Activated CD4-positive, CD25-positive, alpha-beta regulatory T cell treated with anti-CD3 and anti-CD28 coated beads, Interleukin-2, amount 50 U/mL, for 16 hours (primary cell): ENCODE data around the gene KCTD16.

Experiments used
- DNase-seq: peaks from one replicate; pipeline ENCODE4 v3.0.0-alpha.2; 2020; ENCODE audit warnings: low read depth, low spot score

Gene KCTD16

DNA sequence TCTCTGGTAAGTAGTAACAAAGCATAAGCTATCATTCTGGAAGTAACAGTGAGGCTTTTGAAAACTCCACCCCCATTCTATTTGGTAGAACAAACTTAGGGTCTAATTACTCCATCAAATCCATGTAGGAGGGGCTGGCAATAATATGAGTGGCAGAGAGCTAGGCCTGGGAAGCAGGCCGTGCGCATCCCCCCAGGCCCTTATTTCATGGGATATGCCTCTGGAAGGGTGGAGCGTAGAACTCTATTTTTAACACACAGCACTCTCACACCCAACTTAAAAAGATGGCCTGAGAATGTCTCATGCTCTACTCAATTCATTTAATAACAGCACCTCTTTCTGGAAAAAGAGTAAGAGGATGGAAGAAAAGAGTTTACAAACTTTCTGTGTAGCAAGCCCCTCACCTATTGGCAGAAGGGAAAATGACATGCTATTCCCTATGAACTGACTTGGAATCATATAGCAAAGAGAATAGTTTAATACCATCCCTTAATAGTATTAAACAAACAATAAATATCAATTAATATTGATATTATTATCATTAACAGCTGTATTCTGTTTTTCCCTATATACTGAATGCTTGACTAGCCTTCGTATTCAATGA is 233.2 kb downstream of the KCTD16 start:
- no peak for DNase-seq

DNA sequence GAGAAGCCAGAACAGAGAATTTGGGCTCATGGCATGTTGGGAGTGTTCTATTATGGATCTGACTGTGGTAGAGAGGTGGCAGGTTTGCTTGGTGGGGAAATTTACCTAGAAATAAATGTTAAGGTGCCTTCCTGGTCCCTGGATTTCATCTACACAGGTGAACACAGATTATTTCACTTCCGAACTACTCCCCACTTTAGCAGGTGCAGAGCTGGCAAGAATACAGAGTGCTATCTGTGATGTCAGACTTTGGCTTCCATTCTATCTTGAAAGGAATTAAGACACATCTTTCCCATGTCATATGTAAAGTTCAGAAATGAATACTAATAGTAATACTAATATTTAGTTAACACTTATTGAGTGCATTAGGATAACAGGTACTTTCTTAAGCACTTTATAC is 234.0 kb downstream of the KCTD16 start:
- DNase-seq: no peak

DNA sequence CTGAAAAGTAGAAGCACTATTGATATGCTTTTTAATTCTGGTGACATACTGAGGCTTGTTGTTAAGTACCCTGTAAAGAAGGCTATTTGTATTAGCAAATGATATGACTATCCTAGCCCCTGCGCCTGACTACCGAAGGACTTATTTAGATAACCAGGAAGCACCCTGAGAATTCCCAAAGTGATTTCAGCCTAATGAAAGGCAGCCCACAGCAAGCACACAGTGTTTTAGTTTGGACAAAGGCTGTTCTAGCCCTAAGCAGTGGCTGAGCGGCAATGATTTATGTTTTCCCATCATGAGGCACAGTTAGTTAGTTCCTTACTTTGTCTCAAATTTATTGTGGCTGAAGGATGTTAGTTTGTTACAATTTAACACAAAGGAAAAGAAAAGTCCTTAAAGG is 235.3 kb downstream of the KCTD16 start:
- DNase-seq: no peak

DNA sequence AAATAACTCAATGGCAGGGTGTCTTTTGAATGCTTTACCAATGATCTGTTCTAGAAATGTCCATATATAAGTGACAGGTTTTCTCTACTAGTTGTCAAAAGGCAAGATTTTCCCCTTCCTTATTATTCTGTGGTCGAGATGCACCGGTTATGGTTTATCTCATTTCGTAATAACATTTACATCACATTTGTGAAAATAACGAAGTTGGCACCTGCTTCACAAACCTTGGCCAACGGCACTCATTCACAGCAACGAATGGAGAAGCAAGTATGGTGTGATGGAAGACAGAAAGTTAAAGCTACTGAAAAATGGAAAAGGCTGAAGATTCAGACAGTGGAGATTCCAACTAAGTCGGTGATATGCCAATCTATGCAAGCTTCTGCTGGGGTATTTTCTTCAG is 235.8 kb downstream of the KCTD16 start:
- DNase-seq: no peak

DNA sequence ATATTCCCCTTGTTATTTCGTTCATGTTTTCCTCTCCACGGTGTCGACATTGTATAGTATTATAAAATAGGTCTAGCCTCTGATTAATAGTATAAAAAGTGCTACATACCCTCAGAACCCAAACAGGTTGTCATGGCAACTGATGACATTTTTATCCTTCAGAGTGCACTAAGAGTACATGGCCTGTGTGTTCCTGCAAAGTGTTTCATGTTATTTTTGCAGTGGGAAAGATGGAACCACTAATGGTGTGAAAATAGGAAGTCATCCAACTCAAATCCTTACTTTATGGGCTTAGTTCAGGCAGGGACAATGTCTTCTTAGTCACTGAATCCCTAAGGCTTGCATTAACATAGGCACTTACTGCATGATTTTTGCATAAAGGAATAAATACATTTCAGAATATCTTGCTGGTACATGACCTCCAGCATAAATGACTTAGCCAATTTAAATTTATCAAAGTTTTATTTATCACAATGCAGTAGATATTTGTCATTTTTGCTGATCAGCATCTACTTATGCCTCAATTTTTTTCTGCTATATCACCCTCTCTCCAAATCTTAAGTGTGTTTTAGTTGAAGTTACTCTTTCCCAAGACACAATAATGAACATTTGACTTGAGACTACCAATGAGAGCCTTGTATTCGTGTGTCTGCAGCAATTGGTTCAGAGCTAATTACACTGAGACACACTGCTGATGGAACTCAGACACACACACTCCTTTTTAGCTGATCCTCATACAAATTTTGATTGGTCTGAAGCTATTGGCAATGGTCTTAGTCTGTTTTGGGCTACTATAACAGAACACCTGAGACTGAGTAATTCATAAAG is 243.7 kb downstream of the KCTD16 start:
- no peak for DNase-seq

DNA sequence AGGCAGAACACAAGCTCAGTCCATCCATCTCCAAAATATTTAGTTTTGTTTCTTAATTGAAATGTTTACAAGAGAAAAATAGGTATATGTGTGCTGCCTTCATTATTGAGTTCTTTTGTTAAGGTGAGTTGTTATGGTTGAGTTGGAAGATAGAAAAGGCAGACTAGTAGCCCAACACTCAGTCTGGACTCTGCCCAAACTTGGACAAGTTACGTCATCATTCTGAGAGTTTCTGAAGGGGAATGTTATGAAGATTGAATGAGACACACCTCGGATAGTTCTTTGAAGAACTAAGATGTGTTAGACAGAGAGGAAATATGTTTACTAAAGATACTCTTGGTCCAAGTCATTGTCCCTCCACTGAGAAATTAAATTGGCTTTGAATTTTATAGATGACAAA is 245.5 kb downstream of the KCTD16 start:
- DNase-seq: no peak

DNA sequence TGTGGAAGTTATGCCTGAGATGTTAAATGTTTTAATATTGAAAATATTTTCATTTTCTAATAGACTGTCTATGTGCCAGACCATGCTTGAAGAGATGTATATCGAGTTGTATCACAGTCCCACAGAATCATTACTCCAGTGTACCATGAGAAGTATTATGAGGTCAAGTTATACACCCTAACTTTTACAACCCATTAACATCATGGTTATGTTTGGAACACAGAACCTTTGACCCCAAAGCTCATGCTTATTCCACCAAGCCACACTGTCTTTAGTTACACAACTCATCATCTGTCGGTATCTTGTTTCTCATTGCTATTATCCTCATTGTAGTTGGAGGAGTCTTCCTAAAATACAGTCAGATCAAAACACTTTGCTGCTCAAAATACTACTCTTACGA is 248.0 kb downstream of the KCTD16 start:
- no peak for DNase-seq

DNA sequence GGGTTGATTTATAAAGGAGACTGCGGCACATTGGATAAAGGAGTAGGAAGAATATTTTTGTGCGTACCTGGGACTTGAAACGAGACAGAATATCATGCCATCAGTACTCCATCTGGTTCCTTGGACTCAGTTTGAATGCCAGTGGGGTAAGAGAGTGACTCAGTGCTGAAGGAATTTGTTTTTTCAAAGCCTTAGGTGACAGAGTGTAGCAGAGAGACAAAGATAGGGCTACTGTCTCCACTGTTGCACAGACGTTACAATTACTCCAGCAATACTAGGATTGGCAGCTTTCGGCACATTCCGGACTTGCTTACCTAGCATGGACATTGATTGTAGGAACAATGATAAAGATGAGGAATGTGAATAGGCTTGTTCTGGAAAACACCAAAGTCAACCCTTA is 250.7 kb downstream of the KCTD16 start:
- DNase-seq: no peak

DNA sequence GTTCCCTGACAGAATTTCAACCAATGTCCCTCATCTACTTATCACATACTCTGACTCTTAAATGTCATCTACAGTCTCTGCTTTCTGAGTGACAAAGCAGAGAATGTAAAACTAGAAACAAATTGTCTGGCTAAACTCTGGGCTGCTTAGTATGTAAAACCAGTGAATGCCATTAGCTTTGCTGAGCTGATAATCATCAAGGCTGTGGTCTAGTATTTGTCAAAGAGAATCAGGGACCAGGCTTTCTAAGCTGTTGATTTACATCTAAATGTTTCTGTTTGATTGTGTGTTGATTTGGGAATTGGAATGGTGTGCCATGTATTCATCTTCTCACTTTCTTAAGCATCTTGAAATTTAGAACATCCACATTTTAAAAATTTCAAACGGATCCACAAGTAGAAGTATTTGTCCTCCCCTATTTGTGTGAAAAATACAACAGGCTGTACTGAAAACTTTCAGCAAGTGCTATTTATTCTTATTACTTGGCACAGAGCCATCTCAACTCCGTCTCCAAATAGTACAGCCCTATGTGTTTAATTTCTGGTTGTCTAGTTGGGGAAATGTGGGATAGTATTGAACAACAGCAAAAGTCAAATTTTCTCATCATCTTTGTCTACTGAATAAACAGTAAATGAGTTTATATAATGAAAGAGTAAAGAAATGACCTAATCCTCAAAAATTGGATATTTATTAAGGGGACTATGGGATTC is 251.5 kb downstream of the KCTD16 start:
- DNase-seq: no peak

DNA sequence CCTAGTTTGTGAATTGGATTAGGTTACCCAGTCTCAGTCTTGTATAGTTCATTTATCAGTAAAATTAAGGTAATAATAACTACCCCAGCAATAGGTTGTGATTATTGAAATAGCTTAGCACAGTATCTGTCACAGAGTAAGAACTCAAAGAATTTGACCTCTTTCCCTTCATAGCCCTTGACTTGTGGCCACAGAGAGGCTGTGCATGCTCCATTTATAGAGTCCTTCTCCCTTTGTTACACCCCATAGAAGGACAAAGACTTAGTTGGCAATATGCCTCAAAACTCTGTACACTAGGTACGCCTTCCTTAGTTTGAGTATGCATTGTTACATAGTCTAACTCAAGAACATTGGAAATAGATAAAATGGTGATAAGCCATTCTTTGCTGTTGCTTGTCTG is 257.2 kb downstream of the KCTD16 start:
- no peak for DNase-seq

DNA sequence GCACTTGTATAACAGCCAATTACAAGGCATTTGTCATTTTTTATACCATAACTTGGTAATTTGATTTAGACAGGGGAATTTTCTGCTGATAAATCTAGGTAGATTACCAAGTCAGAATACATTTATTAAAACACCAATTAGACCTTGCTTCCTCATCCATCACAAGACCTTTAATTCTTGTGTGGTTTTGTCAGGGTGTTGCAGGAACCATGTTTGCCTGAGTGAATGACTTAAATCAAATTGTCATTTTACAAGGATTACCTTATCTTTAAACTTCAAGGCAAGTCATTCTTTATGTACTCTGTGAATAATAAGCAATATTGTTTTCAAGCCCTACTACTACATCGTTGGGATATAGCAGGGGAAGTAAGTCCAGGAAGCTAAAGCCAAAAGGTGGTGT is 257.7 kb downstream of the KCTD16 start:
- no peak for DNase-seq

DNA sequence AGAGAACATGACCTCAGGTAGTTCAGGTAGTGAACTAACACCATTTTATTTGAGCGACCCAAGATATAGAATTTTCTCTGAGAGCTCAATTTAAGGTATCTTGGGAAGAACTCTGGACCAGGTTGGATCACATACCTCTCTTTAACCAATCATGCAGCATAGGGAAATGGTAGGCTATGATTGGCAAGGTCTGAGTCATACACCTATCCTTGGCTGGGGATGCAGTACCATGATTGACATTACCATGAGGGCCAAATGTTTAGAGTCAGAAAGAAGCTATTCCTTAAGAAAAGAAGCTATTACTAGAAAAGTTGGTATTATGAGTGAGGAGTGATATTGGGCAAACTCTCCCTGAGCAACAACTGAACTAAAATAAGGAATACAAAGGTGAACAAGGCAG is 258.7 kb downstream of the KCTD16 start:
- no peak for DNase-seq

DNA sequence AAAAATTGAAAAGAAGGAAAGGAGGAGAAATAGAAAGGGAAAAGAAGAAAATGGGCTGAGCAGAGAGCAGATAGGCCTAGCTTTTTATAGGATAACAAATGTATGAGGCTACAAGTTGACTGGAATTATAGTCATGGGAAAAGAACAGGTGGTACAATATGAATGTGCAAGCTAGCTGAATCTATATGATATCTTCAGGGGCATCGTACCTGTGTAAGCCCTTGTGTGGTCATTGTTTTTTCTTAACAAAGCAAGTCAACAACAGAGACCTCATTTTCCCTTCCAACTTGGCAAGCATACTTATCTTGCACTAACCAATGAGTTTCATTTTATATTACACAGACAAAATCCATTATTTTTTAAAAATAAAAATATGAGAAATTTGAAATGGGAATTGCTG is 259.2 kb downstream of the KCTD16 start:
- DNase-seq: no peak

DNA sequence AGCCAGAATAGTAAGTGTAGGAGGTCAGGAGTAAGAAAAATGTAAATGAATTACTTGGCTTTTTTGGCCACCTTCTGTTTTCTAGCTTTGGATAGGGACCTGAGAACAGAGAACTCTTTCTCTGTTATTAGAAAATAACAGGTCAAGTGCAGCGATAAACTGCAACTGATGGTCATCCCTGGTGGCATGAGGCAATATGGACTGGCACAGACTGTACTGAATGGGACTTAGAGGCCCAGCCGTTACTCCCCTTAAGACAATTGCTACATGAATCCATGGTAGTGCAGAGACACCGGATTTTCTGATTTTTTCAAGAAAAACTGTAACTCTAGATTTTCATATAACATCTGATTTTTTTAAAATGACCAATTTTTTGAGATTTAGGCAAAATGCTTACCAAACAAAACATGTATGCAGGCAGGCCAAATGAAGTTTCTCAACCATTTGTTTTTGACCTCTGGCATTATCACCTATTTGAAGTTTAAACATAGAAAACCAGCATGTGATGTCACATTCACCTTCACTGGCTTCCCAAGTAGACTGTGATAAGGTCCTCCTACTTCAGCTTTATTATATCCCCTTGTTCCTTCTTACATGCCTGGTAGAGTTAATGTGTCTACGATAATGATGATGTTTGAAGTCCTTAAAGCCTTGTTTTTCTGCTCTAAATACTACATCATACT is 262.6 kb downstream of the KCTD16 start:
- DNase-seq: no peak

DNA sequence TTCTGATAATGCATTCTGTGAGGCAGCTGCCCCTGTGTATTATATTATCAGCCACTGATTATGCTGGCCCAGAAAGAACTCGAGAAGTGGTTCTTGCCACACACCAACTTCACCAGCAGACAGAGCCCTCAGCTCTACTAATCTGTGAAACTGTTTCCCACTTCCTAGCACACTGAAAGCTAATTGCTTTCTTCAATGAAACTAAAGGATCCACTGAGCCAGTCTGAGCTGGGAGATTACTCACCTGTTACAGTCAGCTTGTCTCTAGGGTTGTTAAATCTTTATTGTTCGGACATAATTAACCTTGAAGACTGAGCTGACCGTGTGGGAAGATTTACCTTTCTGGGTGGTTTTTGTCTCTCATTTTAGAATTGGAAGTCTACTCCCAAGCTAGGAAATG is 263.2 kb downstream of the KCTD16 start:
- DNase-seq: no peak

DNA sequence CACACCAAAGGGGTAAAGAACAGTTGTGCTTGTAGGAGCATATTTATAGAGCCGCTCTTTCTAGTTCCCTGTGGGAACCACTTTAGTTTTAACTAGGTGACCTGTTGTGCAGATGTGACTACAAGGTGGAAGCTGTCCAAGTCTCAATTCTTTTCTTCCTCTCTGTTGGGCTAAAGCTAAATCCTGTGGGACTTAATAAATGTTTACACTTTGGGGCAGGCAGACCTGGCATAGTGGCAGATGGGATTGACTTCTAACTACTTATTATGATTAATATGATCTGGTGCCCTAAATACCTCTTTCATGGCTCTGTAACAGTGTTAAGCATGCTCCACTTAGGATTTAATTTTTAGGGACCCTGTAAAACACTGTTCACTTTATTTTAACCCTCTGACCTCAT is 265.3 kb downstream of the KCTD16 start:
- no peak for DNase-seq

DNA sequence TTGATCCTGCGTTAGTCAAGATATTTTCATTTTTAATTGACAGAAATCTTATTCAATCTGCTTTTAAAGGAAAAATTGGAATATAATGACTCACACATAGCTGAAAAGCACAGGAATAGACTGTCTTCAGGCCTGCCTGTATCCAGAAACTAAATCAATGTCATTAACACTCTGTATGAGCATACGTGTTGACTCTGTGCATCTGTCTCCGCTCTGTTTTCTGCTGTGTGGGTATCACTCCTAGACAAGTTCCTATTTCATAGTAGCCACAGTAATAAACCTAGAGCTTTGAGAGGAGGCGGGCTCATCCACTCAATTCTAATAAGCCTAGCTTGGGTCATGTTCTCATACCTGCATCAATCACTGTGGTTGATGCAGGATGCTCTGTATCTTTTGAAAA is 267.6 kb downstream of the KCTD16 start:
- DNase-seq: no peak

DNA sequence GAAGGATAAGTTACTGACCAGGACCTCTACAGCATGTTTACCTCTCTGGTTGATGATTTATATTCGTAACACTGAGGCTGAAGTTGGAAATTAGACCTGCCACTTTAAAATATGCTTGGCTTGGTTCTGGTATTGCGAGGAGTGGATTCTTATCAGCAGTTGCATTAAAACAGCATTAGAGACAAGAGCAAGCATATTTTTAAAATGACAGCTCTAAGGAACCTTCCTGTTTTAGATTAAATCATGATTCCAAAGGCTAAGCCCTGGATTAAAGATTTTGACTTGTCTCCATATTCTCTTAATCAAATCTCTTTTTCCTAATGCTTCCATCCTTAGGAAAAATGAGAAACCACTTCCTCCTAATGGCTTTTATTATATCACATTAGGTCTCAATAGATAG is 277.8 kb downstream of the KCTD16 start:
- DNase-seq: no peak

DNA sequence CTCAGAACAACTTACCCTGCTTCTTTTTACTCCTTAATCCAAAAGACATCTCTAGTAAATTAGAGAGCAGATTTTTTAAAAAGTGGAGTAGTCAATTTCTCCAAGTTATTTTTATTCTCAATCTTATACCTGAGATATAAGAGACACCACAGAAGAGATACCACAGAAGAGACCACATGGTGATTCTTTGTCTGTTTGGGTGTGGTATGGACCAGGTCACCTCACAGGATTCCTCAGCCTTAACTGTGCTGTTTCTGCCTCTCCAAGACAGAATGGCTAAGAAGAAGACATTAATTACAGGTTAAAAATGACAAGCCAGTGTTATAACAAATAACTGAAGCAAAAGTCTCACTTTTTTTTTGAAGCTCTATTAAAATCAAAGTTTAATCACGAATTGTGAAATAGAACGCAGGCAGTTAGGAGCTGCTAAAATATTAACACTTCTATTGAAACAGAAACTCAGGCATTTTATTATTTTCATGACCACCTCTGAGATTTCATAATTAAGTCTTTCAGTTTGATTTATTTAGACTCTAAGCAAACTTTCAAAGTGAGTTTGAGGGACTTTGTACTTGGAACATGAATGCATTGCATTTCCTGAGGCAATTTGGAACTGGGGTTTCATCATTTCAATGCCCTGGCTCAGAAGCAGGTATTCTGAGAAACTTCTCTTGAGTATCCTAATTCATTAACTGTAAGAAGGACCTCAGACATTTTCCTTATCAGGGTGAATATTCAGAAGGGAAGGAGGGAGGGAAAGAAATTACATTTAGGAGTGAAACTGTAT is 280.7 kb downstream of the KCTD16 start:
- no peak for DNase-seq

DNA sequence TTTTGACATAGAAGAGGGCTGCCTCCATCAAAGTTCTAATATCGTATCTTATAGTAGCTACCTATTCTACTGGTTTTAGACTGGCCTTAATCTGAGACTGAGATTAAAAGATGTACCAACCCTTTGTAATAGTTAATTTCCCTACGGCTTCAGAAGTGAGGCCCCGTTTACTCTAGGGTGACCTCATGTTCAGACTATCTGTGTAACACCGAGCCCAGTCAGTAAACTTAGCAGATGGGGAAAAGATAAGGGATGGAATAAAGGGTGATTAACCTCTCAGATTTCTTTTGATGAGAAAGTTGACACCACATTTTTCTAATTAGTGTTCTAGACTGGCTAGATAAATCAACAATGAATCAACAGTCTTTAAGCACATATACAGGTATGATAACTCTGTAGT is 283.1 kb downstream of the KCTD16 start:
- no peak for DNase-seq

DNA sequence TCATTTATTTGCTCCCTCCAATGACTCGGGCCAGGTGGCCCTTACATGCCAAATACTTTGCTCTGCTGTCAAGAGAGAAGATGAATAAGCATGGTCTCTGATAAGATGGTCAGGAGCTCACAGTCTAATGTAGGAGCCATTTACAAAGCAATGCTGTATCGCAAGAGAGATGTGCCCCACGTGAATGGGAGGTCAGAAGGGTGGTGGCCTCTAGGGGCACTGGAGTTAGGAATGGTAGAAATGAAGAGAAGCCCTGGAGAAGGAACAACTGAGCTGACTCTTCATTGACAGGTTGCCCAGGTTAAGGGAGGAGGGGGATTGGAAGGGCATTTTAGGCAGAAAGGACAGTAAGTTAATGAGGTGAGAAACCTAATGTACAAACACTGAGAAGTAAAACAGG is 286.5 kb downstream of the KCTD16 start:
- no peak for DNase-seq

DNA sequence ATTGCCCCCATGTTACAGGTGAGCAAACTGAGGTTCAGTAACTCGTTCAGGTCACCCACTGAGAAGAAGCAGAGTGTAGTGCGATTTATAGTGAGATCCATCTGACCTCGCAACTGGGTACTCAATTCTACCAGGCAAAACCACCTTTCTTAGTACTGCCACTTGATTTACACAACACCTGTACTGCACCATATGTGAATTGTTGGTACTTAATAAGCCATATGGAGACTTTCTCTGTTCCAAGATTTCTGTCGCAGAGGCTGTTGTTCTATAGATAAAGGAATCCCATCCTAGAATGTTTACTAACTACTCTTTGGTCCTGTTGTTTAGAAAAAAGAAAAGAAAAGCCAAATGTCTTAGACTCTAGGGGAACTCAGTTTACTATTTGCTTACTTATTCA is 287.5 kb downstream of the KCTD16 start:
- no peak for DNase-seq
